ENCODE data around the gene ANP32A.

The ANP32A gene

GRCh38 chr15:68819495-68820294 is 1.0 kb downstream of the ANP32A start:
- peak; percentile 50 for DNase-seq

GRCh38 chr15:68818769-68819494 is 1.8 kb downstream of the ANP32A start:
- DNase-seq = peak; percentile 52

DNA sequence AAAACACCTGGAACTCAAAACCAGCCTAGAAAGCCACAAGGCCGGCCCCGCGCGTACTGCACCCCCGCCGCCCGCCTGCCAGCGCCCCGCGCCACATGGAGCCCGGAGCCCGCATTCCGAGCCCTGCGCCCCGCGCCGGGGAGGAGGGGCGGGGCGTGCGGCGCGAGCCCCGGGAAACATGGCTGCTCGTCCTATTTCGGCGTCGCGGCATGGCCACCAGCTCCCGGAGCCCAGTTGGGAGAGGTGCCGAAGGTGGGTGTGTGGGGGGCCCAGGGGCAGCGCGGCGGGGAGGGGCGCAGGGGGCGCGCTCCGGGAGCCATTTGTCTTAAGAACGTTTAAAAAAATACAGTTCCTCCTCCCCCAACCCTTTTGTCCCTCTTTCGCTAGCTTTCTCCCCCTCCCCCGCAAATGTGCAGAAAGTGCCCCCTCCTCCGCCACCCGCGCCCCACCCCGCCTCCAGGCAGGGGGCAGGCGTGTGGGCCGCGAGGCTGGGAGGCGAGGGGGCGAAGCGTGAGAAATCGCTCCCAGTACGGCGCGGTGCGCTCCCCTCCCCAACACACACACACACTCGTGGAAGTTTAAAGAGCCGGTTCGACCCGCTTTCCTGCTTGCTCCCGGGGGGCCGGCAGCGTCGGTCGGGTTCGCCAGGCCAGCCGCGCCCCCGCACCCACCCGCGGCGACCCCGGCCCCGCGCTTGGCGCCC is 2.5 kb downstream of the ANP32A start:
- DNase-seq = peak; percentile 70

DNA sequence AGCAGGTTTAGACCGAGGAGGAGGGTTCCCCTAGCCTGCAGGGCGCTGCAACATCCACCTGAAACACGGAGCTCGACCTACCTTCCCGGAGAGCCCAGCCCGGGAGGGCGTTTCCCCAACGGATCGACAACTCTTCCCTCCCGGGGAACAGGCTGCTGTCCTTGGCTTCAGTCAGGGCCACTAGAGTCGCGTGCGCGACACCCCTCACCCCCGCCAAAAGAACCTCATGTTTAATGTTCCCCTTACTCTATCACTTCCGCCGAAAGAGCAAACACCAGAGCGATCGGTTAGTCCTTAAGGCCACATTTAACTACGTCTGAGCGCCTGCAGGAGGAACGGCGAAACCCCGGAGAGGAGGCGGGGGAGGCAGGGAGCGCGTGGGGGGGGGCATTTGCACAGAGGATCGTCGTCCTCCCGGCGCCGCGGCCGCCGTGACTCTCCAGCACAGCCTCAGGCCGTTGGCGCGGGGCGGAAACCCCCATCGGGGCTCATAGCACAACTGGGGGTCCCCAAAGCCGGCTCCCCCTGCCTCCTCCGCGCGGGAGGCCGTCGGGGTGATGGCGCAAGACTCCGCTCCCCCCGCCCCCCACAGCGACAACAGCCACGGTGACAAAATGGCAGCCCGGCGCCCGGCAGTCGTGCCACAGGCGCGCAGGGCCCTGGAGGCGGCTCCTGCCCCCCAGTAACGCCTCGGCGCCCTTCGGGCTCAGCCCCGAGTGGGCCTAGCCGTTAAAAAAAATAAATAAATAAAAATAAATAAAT is 3.2 kb downstream of the ANP32A start:
- DNase-seq = peak; percentile 76

- no peak for DNase-seq
These were observed 3.8 kb downstream of the ANP32A start for GRCh38 chr15:68816795-68817303.

GRCh38 chr15:68816158-68816557 is 4.5 kb downstream of the ANP32A start:
- no peak for DNase-seq

DNA sequence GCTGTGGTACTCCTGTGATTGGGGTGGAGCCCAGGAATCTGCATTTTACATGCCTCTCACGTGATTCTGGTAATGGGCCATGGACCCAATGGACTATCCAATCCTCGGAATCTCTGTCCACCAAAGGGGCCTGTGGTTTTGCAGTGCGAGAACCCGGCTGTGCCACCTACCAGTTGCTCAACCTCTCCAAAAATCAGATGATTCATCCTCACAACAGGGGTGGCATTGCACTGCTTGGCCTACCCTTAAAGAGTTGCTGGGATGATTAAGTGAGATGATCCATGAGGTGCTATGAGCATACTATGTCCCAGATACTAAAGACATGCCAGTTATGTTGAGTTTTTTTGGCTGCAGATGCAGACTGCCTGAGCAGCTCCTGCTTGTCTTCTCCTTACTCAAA is 5.1 kb downstream of the ANP32A start:
- DNase-seq = no peak

GRCh38 chr15:68814596-68814995 is 6.1 kb downstream of the ANP32A start:
- DNase-seq = no peak

DNA sequence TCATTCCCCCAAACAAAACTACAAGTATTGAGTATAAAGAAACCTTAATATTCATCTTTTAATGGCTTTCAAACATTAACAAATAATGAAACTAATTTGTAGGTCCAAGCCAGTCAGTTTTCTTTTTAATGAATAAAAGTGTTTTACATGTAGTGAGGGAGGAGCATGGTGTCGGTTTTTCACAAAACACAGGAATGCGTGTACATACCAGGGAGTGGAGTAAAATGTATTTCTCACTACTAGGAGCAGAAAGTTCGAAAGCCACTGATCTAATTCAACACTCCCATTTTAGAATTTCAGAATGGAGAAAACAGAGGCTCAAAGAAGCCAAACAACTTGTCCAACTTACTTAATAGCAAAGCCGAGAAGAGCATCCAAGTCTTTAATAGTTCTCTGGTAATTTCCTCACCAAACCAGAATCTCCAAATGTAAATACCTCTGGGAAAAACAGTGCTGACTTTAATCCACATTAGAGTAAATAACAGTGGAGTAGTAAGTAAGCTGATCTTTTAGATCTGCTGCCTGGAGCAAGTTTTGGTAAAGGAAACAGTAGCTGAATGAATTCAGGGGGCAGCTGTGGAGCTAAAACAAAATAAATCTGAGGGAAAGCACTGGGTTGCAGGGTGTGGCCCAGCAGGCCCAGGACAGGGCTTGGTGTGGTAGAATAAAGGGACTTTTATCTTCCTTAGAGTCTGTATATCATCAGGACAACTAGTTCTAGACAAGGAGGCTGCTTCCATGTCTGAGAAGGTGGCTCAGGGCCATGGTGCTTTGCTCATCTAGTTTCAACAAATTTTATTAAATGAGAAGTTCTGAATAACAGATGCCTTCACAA is 7.9 kb downstream of the ANP32A start:
- no peak for DNase-seq

- no peak for DNase-seq
These were observed 8.6 kb downstream of the ANP32A start for GRCh38 chr15:68812069-68812468.

- DNase-seq = no peak
These were observed 11.2 kb downstream of the ANP32A start for GRCh38 chr15:68809517-68809916.

GRCh38 chr15:68808770-68809169 is 11.9 kb downstream of the ANP32A start:
- DNase-seq = no peak

- DNase-seq = no peak
These were observed 12.6 kb downstream of the ANP32A start for GRCh38 chr15:68808091-68808490.

DNA sequence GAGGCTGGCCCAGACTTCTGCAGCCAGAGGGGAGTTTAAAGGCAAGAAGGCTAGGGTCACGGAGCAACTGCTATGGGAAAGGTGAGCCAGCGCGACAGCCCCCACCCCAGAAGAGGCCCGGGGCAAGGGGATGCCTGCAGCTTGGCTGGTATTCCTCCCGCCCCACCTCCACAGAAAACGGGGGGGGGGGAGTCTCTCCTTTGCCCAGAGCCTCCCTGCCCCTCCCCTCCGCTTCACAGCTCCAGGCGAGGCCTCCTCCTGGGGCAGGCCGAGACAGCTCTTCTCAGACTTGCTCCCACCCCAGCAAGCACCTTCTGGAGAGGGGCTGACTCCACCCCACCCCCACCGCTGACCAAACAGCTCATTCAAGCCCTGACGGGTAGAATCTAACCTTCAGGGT is 13.4 kb downstream of the ANP32A start:
- DNase-seq = no peak

- DNase-seq = no peak
These were observed 14.3 kb downstream of the ANP32A start for GRCh38 chr15:68806220-68807060.

- DNase-seq = no peak
These were observed 18.3 kb downstream of the ANP32A start for GRCh38 chr15:68802373-68802772.

DNA sequence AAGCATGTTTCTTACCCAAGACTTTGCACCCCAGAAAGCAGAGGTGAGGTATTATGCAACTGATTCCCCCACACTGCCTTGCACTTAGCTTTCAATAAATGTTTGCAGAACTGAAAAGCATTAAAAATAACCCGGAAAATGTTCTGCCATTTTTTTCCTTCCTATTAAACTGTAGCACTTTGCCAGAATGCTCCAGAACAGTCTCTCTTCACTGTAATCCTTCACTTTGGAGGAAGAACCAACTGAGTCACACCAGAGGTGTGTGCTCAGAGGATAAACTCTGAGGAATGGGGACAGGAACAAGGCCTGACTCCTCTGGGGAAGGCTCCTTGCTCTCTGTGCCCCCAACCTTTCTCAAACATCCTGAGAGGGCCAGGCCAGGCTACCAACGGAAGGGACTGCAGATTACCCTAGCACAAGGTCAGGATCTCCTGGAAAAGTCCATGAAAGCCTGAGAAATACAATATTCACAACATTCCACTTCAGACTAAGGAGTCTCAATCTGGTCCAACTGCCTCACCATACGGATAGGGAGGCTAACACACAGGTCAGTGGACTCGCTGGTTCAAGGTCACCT is 19.0 kb downstream of the ANP32A start:
- no peak for DNase-seq

DNA sequence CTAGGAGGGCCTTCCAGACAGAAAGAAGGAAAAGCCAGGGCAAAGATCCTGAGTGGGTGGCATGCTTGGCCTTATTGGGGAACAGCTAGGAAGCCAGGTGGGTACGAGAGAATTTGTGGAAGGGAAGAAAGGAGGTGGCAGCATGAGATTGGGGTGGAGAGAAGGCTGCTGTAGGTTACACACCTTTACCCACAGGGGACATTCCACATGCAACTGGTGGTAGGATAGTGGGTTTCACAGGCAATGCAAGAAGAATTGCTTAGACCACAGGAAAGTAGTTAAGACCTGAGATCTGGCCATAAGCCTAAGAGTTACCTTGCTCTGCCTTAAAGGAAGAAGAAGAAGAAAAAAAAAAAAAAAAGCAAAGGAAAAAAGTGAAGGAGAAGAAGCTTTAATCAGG is 19.8 kb downstream of the ANP32A start:
- DNase-seq = no peak

DNA sequence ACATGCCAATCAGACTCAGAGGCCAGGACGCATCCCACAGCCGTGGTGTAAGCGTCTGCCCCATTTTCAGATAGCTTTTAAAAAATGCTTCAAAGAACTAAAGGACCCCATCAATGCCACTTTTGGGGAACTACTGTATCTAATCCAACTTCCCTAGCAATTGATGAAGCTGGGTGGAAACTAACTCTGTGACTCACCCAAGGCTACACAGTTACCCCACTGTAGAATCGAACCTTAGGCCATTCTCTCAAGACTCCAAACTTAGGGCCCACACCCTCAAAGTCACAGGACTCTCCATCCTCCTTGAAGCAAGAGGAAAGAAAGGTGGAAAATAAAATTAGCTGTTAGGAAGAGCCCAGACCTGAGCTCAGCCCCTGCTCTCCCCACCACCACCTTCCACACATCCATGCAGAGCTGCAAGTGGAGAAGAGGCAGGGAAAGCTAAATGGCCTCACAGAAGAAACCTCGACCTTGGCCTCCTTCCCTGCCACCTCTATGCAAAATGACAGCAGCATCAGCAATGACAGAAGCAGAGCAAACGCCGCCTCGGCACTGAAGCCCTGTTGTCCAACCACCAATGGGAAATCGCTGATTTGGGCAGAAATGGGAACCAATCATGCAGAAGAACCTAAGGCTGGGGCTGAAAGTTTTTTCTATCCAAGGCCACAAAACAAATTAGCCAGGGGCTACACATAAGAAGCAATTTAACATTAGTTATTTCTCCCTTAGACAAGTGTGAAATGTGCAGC is 22.2 kb downstream of the ANP32A start:
- DNase-seq = no peak

All from stimulated activated CD4-positive, alpha-beta T cell treated with anti-CD3 and anti-CD28 coated beads, Interleukin-4, amount 100 ng/mL, for 1 hour (primary cell).